Naive thymus-derived CD4-positive, alpha-beta T cell (primary cell): Measurements from ENCODE around the gene TRIP12. TPM values are rescaled to one million over a fixed set of nuclear protein-coding genes. Genes with fewer than 3 reads are reported as not detected.

Source experiments
- ATAC-seq: fragments of 150-1000 bp; cut with Tn5 transposase; 2 replicates; pipeline ENCODE4 v1.10.0; 2021; ENCODE audit warnings: mild to moderate bottlenecking, moderate library complexity
- CTCF ChIA-PET: fragments of 350-600 bp; sonication (Branson Sonifier 250); formaldehyde crosslinking; loops from one replicate; lab custom pipeline; 2021; ENCODE audit warnings: antibody characterized with exemption; lab: Charles Lee
- POLR2A ChIA-PET: fragments of 350-600 bp; sonication (Branson Sonifier 250); formaldehyde crosslinking; loops from one replicate; lab custom pipeline; 2021; ENCODE audit warnings: antibody characterized with exemption, inconsistent platforms; lab: Charles Lee
- DNase-seq, 9 donors: peaks; one replicate each; pipeline versions ENCODE4 v3.0.0 to v3.0.0-alpha.2; 2020 to 2022; ENCODE audit warnings: mixed read lengths in 1 of 9
- H3K27ac ChIP-seq: one replicate; pipeline ENCODE4 v1.7.0; 2013; ENCODE audit warnings: mild to moderate bottlenecking, low read depth, low read length, moderate library complexity
- H3K27me3 ChIP-seq, 2 donors: one replicate each; pipeline ENCODE4 v1.7.0; 2013; ENCODE audit warnings: low read length in 2 of 2, mild to moderate bottlenecking in 2 of 2, moderate library complexity in 2 of 2; ENCODE audit not compliant: control insufficient read depth in 2 of 2, insufficient read depth in 2 of 2
- H3K36me3 ChIP-seq, 3 experiments: 1 replicate in 2 of 3; 2 replicates in 1 of 3; pipeline ENCODE4 v1.7.0; 2013; ENCODE audit warnings: low read length in 3 of 3, mild to moderate bottlenecking in 3 of 3, moderate library complexity in 1 of 3; ENCODE audit not compliant: insufficient read depth in 3 of 3, control insufficient read depth in 2 of 3
- H3K4me1 ChIP-seq, 2 donors: one replicate each; pipeline ENCODE4 v1.7.0; 2013; ENCODE audit warnings: low read length in 2 of 2, mild to moderate bottlenecking in 2 of 2, moderate library complexity in 1 of 2; ENCODE audit not compliant: control insufficient read depth in 2 of 2, insufficient read depth in 2 of 2
- H3K4me3 ChIP-seq: 2 replicates; pipeline ENCODE4 v1.7.0; 2013; ENCODE audit warnings: mild to moderate bottlenecking, low read length
- H3K9me3 ChIP-seq, 3 experiments: 1 replicate in 2 of 3; 2 replicates in 1 of 3; pipeline ENCODE4 v1.7.0; 2013; ENCODE audit warnings: low read length in 3 of 3; ENCODE audit not compliant: control insufficient read depth in 2 of 3
- H3K27ac Mint-ChIP-seq, 9 donors: one replicate each; pipeline ENCODE4 v1.8.0; 2020 to 2022; ENCODE audit warnings: mixed read lengths in 9 of 9, mild to moderate bottlenecking in 8 of 9, moderate library complexity in 5 of 9, inconsistent platforms in 2 of 9
- H3K27me3 Mint-ChIP-seq, 5 donors: one replicate each; pipeline ENCODE4 v1.8.0; 2021 to 2022; ENCODE audit warnings: mixed read lengths in 5 of 5, mild to moderate bottlenecking in 1 of 5
- H3K36me3 Mint-ChIP-seq, 5 donors: one replicate each; pipeline ENCODE4 v1.8.0; 2020 to 2022; ENCODE audit warnings: mixed read lengths in 5 of 5, mild to moderate bottlenecking in 3 of 5, inconsistent platforms in 1 of 5
- H3K4me1 Mint-ChIP-seq, 7 donors: one replicate each; pipeline ENCODE4 v1.8.0; 2020 to 2022; ENCODE audit warnings: mixed read lengths in 7 of 7, mild to moderate bottlenecking in 3 of 7, inconsistent platforms in 1 of 7
- H3K4me3 Mint-ChIP-seq, 10 donors: one replicate each; pipeline ENCODE4 v1.8.0; 2020 to 2022; ENCODE audit warnings: mild to moderate bottlenecking in 10 of 10, mixed read lengths in 10 of 10, moderate library complexity in 6 of 10, inconsistent platforms in 2 of 10
- H3K9me3 Mint-ChIP-seq, 11 donors: one replicate each; pipeline ENCODE4 v1.8.0; 2020 to 2022; ENCODE audit warnings: mixed read lengths in 11 of 11, mild to moderate bottlenecking in 4 of 11, inconsistent platforms in 1 of 11, moderate library complexity in 1 of 11
- intact Hi-C, 2 donors: fragments of 100-400 bp; cut with micrococcal nuclease; formaldehyde crosslinking; loops; one replicate each; pipeline ENCODE4 v1.15.1; 2023
- polyA plus RNA-seq, 2 donors: library from polyadenylated mRNA; unstranded; fragments of 300-500 nt; fragmentation: Illumina TruSeq; gene quantifications; one replicate each; pipeline ENCODE4 v1.2.3, GENCODE V29; 2021
- total RNA-seq, 6 experiments: library from RNA in 5 of 6; stranded (reverse) in 5 of 6; gene quantifications; 1 replicate in 5 of 6; 2 replicates in 1 of 6; pipeline ENCODE4 v1.2.3 and lab custom pipeline; 2021 to 2026

The TRIP12 gene
- total and polyA plus RNA-seq, 7 experiments from 2014 or later = 34.8 to 247 (median 224) TPM

DNA sequence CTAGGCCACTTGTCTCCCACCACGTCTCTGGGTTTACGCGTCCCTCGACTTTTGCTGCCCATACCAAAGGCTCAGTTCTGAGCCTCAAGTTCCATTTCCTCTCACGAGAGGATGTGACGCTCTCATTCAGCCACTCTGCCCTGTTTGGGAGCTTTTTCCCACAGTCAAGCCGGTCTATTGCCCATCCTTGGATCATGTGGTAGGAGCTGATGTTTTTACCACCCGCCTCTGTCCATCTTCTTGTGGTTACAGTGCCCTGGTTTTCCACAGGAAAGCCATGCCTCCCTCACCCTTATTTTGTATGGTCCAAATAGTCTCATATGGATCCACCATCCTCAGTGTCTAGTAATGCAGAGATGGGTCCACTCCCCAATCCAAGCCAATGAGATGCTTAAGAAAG is 20.9 kb upstream of the TRIP12 start:
- DNase-seq = no peak
- H3K4me1 ChIP-seq = no peaks in the 10 kb centered on the region
- ChIA-PET CTCF (no interaction called here), POLR2A (no interaction called here)
- no peaks in the 10 kb centered on the region for H3K36me3 ChIP-seq
- peak overlapping the region in 1 of 9 donors; percentile 65 for H3K27ac Mint-ChIP-seq
- no peak overlapping the region for H3K4me3 Mint-ChIP-seq
- no peak overlapping the region for H3K4me3 ChIP-seq
- H3K9me3 ChIP-seq = no peaks in the 10 kb centered on the region
- H3K27me3 ChIP-seq = no peaks in the 10 kb centered on the region
- intact Hi-C loops = no loop called here
- no peaks in the 10 kb centered on the region for H3K27me3 Mint-ChIP-seq
- peaks cover 0 to 6% (median 0%) of the 10 kb centered on the region in 7 donors for H3K4me1 Mint-ChIP-seq
- H3K9me3 Mint-ChIP-seq = peaks cover 0 to 2% (median 0%) of the 10 kb centered on the region in 11 donors
- peaks cover 0 to 11% (median 8%) of the 10 kb centered on the region in 5 donors for H3K36me3 Mint-ChIP-seq
- ATAC-seq = no peak
- H3K27ac ChIP-seq = no peak overlapping the region

- Histone ChIP-seq H3K36me3 (no peaks in the 10 kb centered on the region), H3K27me3 (no peaks in the 10 kb centered on the region), H3K27ac (no peak overlapping the region), H3K4me3 (no peak overlapping the region), H3K9me3 (no peaks in the 10 kb centered on the region), H3K4me1 (no peaks in the 10 kb centered on the region)
- DNase-seq = no peak
- Mint-ChIP-seq H3K27me3 (no peaks in the 10 kb centered on the region), H3K27ac (no peak overlapping the region), H3K36me3 (peaks cover 0 to 17% (median 8%) of the 10 kb centered on the region in 5 donors), H3K9me3 (peaks cover 0 to 3% (median 0%) of the 10 kb centered on the region in 11 donors), H3K4me3 (no peak overlapping the region), H3K4me1 (peaks cover 0 to 4% (median 0%) of the 10 kb centered on the region in 7 donors)
- POLR2A ChIA-PET = no interaction called here
- ATAC-seq = no peak
- CTCF ChIA-PET = interaction anchor here (0.7 to 0.8 kb wide), 2 partner anchors 60 to 887 kb away, joined by 3 read pairs; no protein-coding TSS in a partner anchor
- intact Hi-C loops = no loop called here
Observed at GRCh38 chr2:229937537-229937936, 15.7 kb upstream of the TRIP12 start.

GRCh38 chr2:229931241-229931640 is 9.4 kb upstream of the TRIP12 start:
- no peaks in the 10 kb centered on the region for H3K27me3 ChIP-seq
- peaks cover 0 to 3% (median 0%) of the 10 kb centered on the region in 11 donors for H3K9me3 Mint-ChIP-seq
- intact Hi-C loops = no loop called here
- H3K4me3 Mint-ChIP-seq = no peak overlapping the region
- no peak for DNase-seq
- ChIA-PET POLR2A (no interaction called here), CTCF (interaction anchor here (0.5 kb wide), 1 partner anchor 20 kb away, joined by 3 read pairs; no protein-coding TSS in a partner anchor)
- ATAC-seq = no peak
- H3K27me3 Mint-ChIP-seq = no peaks in the 10 kb centered on the region
- no peaks in the 10 kb centered on the region for H3K36me3 ChIP-seq
- no peak overlapping the region for H3K27ac Mint-ChIP-seq
- peaks cover 0 to 15% (median 5%) of the 10 kb centered on the region in 5 donors for H3K36me3 Mint-ChIP-seq
- peaks cover 0 to 10% (median 7%) of the 10 kb centered on the region in 7 donors for H3K4me1 Mint-ChIP-seq
- H3K27ac ChIP-seq = no peak overlapping the region
- no peaks in the 10 kb centered on the region for H3K4me1 ChIP-seq
- no peaks in the 10 kb centered on the region for H3K9me3 ChIP-seq
- no peak overlapping the region for H3K4me3 ChIP-seq

GRCh38 chr2:229930656-229931055 is 8.8 kb upstream of the TRIP12 start:
- DNase-seq (no peak), ATAC-seq (no peak)
- POLR2A ChIA-PET = interaction anchor here (0.8 kb wide), 1 partner anchor 9 kb away, joined by 3 read pairs; the partner anchor contains the start of gene TRIP12
- Mint-ChIP-seq H3K4me1 (peaks cover 0 to 11% (median 7%) of the 10 kb centered on the region in 7 donors), H3K36me3 (peaks cover 0 to 12% (median 4%) of the 10 kb centered on the region in 5 donors), H3K27ac (no peak overlapping the region), H3K27me3 (no peaks in the 10 kb centered on the region), H3K4me3 (no peak overlapping the region), H3K9me3 (peaks cover 0 to 3% (median 0%) of the 10 kb centered on the region in 11 donors)
- no peak overlapping the region for H3K27ac ChIP-seq
- no peak overlapping the region for H3K4me3 ChIP-seq
- no peaks in the 10 kb centered on the region for H3K27me3 ChIP-seq
- H3K4me1 ChIP-seq = no peaks in the 10 kb centered on the region
- intact Hi-C loops = no loop called here
- H3K9me3 ChIP-seq = no peaks in the 10 kb centered on the region
- CTCF ChIA-PET = interaction anchor here (0.5 kb wide), 1 partner anchor 19 kb away, joined by 3 read pairs; no protein-coding TSS in a partner anchor
- H3K36me3 ChIP-seq = no peaks in the 10 kb centered on the region

- no peaks in the 10 kb centered on the region for H3K27me3 ChIP-seq
- CTCF ChIA-PET = interaction anchor here (0.6 to 1.4 kb wide), 2 partner anchors 26 to 125 kb away, joined by 4 read pairs; no protein-coding TSS in a partner anchor
Observed at GRCh38 chr2:229927817-229928321, 6.1 kb upstream of the TRIP12 start.

DNA sequence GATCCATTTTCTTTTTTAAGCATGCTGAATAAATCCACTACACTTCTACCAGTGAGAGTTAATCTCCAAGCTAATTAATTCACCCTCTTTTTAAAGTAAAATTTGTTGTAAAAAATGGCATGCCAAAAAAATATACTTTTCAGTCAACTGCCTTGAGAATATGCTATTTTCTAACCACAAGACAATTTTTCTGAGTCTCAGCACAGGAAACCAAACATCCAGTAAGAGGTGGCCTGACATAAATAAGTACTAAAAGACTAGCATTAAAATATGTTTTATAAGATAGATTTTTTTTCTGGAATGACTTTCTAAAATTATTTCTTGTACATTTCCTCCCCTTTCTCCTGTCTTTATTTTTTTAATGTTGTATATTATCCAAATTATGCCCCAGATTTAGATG is 3.4 kb upstream of the TRIP12 start:
- Mint-ChIP-seq H3K36me3 (peaks cover 0 to 3% (median 0%) of the 10 kb centered on the region in 5 donors), H3K4me3 (no peak overlapping the region), H3K27ac (peak overlapping the region in 2 of 9 donors; percentile 26 to 37), H3K9me3 (peaks cover 0 to 10% (median 0%) of the 10 kb centered on the region in 11 donors), H3K27me3 (no peaks in the 10 kb centered on the region), H3K4me1 (peaks cover 11 to 41% (median 27%) of the 10 kb centered on the region in 7 donors)
- Histone ChIP-seq H3K36me3 (peaks cover 0 to 16% (median 0%) of the 10 kb centered on the region in 3 experiments), H3K4me3 (no peak overlapping the region), H3K4me1 (peaks cover 8% of the 10 kb centered on the region in 2 donors), H3K9me3 (no peaks in the 10 kb centered on the region), H3K27ac (no peak overlapping the region), H3K27me3 (no peaks in the 10 kb centered on the region)
- intact Hi-C loops = loop anchor here in 1 of 2 donors (10.0 kb wide), 2 partner anchors 490 to 710 kb away; partner anchors contain the start of gene SP100
- no peak for DNase-seq
- ATAC-seq = no peak
- ChIA-PET POLR2A (interaction anchor here (0.6 to 0.7 kb wide), 3 partner anchors 88 to 798 kb away, joined by 3 to 4 read pairs (median 3); no protein-coding TSS in a partner anchor), CTCF (interaction anchor here (0.9 kb wide), 1 partner anchor 235 kb away, joined by 4 read pairs; no protein-coding TSS in a partner anchor)

More at GRCh38 chr2:229927817-229928321, 6.1 kb upstream of the TRIP12 start:
- POLR2A ChIA-PET = interaction anchor here (0.6 kb wide), 1 partner anchor 13 kb away, joined by 4 read pairs; no protein-coding TSS in a partner anchor
- peaks cover 0 to 5% (median 0%) of the 10 kb centered on the region in 5 donors for H3K36me3 Mint-ChIP-seq
- H3K27me3 Mint-ChIP-seq = no peaks in the 10 kb centered on the region
- DNase-seq (no peak), ATAC-seq (no peak)
- no peaks in the 10 kb centered on the region for H3K36me3 ChIP-seq
- H3K4me3 ChIP-seq = no peak overlapping the region
- no peak overlapping the region for H3K27ac ChIP-seq
- intact Hi-C loops = loop anchor here in 1 of 2 donors (10.0 kb wide), 2 partner anchors 487 to 707 kb away; partner anchors contain the start of gene SP100
- no peaks in the 10 kb centered on the region for H3K9me3 ChIP-seq
- peaks cover 3 to 4% of the 10 kb centered on the region in 2 donors for H3K4me1 ChIP-seq
- H3K4me3 Mint-ChIP-seq = no peak overlapping the region
- no peaks in the 10 kb centered on the region for H3K9me3 Mint-ChIP-seq
- H3K27ac Mint-ChIP-seq = no peak overlapping the region
- H3K4me1 Mint-ChIP-seq = peaks cover 5 to 28% (median 21%) of the 10 kb centered on the region in 7 donors
